Testis (tissue), 3 donors: ENCODE data around the gene CLASRP. TPM values are rescaled to one million over a fixed set of nuclear protein-coding genes. Genes with fewer than 3 reads are reported as not detected.

ENCODE experiments used
- DNase-seq: peaks from one replicate; pipeline ENCODE4 v3.0.0-alpha.2; 2019
- H3K27ac ChIP-seq, 2 donors: fragments of 200-600 bp; sonication (generic); one replicate each; pipeline ENCODE4 v1.5.1; 2019
- H3K27me3 ChIP-seq: fragments of 200-600 bp; sonication (generic); one replicate; pipeline ENCODE4 v1.5.1; 2019
- H3K36me3 ChIP-seq: fragments of 200-600 bp; sonication (generic); one replicate; pipeline ENCODE4 v1.5.1; 2017; ENCODE audit warnings: low read depth; ENCODE audit errors: missing control alignments
- H3K4me1 ChIP-seq: fragments of 200-600 bp; sonication (generic); one replicate; pipeline ENCODE4 v1.5.1; 2019
- H3K4me3 ChIP-seq, 2 donors: fragments of 200-600 bp; sonication (generic); one replicate each; pipeline ENCODE4 v1.5.1; 2017 to 2019
- H3K9me3 ChIP-seq: fragments of 200-600 bp; sonication (generic); one replicate; pipeline ENCODE4 v1.5.1; 2017
- CTCF ChIP-seq, 3 experiments: fragments of 450-650 bp in 2 of 3; fragments of 200-600 bp in 1 of 3; sonication (generic) in 1 of 3; IDR thresholded peaks; one replicate each; pipeline ENCODE4 v1.5.1; 2016 to 2019; ENCODE audit warnings: antibody characterized with exemption in 3 of 3, mild to moderate bottlenecking in 2 of 3, moderate library complexity in 1 of 3
- POLR2A ChIP-seq: fragments of 450-650 bp; IDR thresholded peaks from one replicate; pipeline ENCODE4 v1.6.1; 2017; ENCODE audit warnings: antibody characterized with exemption, mild to moderate bottlenecking, moderate library complexity
- WGBS, 2 donors: methylation state at CpG; one replicate each; pipeline ENCODE4 v1.1.5; 2018; 5-methylcytosine and 5-hydroxymethylcytosine counted together
- intact Hi-C: fragments of 100-400 bp; cut with DNase I; formaldehyde crosslinking; loops from one replicate; pipeline ENCODE4 v1.15.1; 2023; ENCODE audit warnings: low total_unique reads
- polyA plus RNA-seq: library from polyadenylated mRNA; stranded (reverse); fragments of 350-450 nt; fragmentation: Illumina TruSeq; extraction: RNeasy Lipid Tissue Mini Kit (QIAGEN cat#74804); gene quantifications from one replicate; pipeline ENCODE4 v1.2.3, GENCODE V29; 2014; ENCODE audit warnings: low read depth, low replicate concordance; ENCODE audit not compliant: insufficient read depth
- total RNA-seq, 2 donors: library from RNA; depleted of rRNA; stranded (reverse); fragments of >200 nt; gene quantifications; one replicate each; pipeline ENCODE4 v1.2.3, GENCODE V29; 2016

Gene CLASRP
- total and polyA plus RNA-seq, 3 donors from 2014 or later: 76.1 to 132 (median 113) TPM

GRCh38 chr19:45079063-45079910 lies 40.4 kb downstream of the CLASRP start, which contains the start of gene GEMIN7:
Gene GEMIN7 (plus strand): TSS chr19:45079260. CDS start chr19:45090115, 10,855 bp downstream.
- TF ChIP-seq CTCF (IDR thresholded peaks at IDR 0.05) (peak in 1 of 3 experiments; percentile 25), POLR2A (no peak)
- Histone ChIP-seq H3K36me3 (no peaks in the 10 kb centered on the region), H3K27me3 (no peaks in the 10 kb centered on the region), H3K4me3 (peak within 1 kb of the TSS; percentile 88 to 95), H3K4me1 (peaks cover 23% of the 10 kb centered on the region), H3K9me3 (no peaks in the 10 kb centered on the region), H3K27ac (peak within 1 kb of the TSS in 1 of 2 donors; percentile 8)
- WGBS, 2 donors: 0% methylated on average over 23 to 57 of the region's 61 CpGs
- DNase-seq: peak; percentile 70
- intact Hi-C loops: no loop called here

GRCh38 chr19:45079911-45080370 lies 41.1 kb downstream of the CLASRP start:
- H3K36me3 ChIP-seq: no peaks in the 10 kb centered on the region
- TF ChIP-seq CTCF (IDR thresholded peaks at IDR 0.05) (no peak), POLR2A (no peak)
- peak overlapping the region; percentile 88 to 95 for H3K4me3 ChIP-seq
- intact Hi-C loops: no loop called here
- H3K27me3 ChIP-seq: no peaks in the 10 kb centered on the region
- no peak overlapping the region for H3K27ac ChIP-seq
- no peaks in the 10 kb centered on the region for H3K9me3 ChIP-seq
- H3K4me1 ChIP-seq: peaks cover 23% of the 10 kb centered on the region
- no peak for DNase-seq
- WGBS, 2 donors: 12 to 13% methylated on average over 6 of the region's 6 CpGs

- WGBS, 2 donors: 84 to 86% methylated on average over 5 of the region's 5 CpGs
- H3K36me3 ChIP-seq: no peaks in the 10 kb centered on the region
- H3K4me1 ChIP-seq: peaks cover 14% of the 10 kb centered on the region
- H3K9me3 ChIP-seq: no peaks in the 10 kb centered on the region
- intact Hi-C loops: no loop called here
- H3K27me3 ChIP-seq: no peaks in the 10 kb centered on the region
- TF ChIP-seq CTCF (IDR thresholded peaks at IDR 0.05) (no peak), POLR2A (no peak)
- DNase-seq: no peak
- no peak overlapping the region for H3K27ac ChIP-seq
- no peak overlapping the region for H3K4me3 ChIP-seq
Measured at GRCh38 chr19:45082170-45082569, 43.3 kb downstream of the CLASRP start.

- DNase-seq: no peak
- no peaks in the 10 kb centered on the region for H3K27me3 ChIP-seq
- no peak for TF ChIP-seq POLR2A
- no peak for TF ChIP-seq CTCF (IDR thresholded peaks at IDR 0.05)
- WGBS, 2 donors: 92 to 93% methylated on average over 4 of the region's 4 CpGs
- peaks cover 7% of the 10 kb centered on the region for H3K4me1 ChIP-seq
- H3K27ac ChIP-seq: no peak overlapping the region
- no peaks in the 10 kb centered on the region for H3K36me3 ChIP-seq
- H3K4me3 ChIP-seq: no peak overlapping the region
- intact Hi-C loops: no loop called here
- H3K9me3 ChIP-seq: no peaks in the 10 kb centered on the region
Measured at GRCh38 chr19:45086480-45086879, 47.6 kb downstream of the CLASRP start.
